COLO668 (cell line): ENCODE results near the gene MTCH2.
"Not testable (repeated sequence)": the region's sequence is repeated elsewhere in the genome, so short reads cannot be mapped to it uniquely, and the experiment has no call there.

Experiments
- DNase-seq: peaks from one replicate; lab custom pipeline; 2025; ENCODE audit not compliant: unreplicated experiment; lab: John Stamatoyannopoulos, UW

MTCH2 gene

DNA sequence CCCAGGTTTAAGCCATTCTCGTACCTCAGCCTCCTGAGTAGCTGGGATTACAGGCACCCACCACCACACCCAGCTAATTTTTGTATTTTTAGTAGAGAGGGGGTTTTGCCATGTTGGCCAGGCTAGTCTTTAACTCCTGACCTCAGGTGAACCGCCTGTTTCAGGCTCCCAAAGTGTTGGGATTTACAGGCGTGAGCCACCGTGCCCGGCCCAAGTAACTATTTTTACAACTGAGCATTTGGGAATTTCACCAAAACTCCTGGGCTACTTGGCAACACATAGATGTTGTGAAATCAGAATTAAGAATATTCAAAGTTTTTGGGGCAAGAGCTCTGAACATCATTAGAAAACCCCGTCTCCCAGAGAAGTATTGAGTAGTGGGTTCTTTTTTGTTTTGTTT is 1.9 kb downstream of the MTCH2 start:
- not testable (repeated sequence) for DNase-seq

DNA sequence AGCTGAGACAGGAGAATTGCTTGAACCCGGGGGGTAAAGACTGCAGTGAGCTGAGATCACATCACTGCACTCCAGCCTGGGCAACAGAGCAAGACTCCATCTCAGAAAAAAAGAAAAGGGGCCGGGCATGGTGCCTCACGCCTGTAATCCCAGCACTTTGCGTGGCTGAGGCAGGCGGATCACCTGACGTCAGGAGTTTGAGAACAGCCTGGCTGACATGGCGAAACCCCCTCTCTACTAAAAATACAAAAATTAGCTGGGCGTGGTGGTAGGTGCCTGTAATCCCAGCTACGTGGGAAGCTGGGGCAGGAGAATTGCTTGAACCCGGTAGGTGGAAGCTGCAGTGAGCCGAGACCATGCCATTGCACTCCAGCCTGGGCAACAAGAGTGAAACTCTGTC is 6.0 kb downstream of the MTCH2 start:
- DNase-seq: not testable (repeated sequence)

DNA sequence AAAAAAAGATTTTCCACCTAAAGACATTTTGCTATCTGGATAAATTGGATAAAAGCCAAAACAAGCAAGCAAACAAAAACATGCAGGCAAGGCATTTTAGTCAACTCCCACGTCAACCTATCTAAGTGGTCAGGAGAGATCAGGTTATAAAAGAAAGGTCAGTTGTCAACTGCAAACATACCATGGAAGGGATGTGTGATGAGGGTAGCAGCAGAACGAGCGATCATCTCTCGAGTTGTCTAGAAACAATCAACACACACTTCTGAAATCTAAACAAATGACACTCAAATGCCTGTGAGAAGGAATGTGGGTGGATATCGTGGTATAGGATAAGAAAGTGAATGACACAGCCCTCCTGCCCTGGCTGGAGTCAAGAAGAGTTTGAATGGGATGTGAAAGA is 10.9 kb downstream of the MTCH2 start:
- no peak for DNase-seq

DNA sequence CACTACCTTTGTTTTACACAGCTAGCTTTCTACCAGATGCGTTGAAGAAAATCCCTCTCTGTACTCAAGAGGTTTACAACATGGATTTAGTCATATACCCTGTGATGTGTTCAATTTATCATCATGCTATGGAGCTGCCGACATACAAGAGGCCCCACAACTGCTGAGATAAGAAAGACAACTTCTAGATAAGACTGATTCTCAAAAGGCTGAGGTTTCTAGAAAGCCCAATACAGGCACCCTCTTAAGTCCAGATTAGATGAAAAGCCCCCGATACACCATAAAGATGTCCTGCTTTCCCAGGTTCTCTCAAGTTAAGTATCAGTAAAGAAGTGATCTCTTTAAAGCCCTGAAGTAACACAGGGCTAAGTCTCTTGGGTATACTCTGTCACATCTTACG is 14.3 kb downstream of the MTCH2 start:
- no peak for DNase-seq

DNA sequence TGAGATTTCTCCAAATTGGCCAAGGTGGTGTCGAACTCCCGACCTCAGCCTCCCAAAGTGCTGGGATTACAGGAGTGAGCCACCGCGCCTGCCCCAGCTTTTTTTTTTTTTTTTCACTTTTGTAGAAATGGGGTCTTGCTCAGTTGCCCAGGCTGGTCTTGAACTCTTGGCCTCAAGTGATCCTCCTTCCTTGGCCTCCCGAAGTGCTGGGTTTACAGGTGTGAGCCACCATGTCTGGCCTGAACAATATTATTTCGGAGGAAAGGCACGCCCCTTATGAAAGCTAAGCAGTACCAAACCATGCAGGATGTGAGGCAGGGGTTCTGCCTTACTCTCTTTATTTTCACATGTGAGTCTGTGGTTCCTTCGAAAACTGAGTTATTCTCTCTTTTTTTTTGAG is 16.1 kb downstream of the MTCH2 start:
- no peak for DNase-seq

DNA sequence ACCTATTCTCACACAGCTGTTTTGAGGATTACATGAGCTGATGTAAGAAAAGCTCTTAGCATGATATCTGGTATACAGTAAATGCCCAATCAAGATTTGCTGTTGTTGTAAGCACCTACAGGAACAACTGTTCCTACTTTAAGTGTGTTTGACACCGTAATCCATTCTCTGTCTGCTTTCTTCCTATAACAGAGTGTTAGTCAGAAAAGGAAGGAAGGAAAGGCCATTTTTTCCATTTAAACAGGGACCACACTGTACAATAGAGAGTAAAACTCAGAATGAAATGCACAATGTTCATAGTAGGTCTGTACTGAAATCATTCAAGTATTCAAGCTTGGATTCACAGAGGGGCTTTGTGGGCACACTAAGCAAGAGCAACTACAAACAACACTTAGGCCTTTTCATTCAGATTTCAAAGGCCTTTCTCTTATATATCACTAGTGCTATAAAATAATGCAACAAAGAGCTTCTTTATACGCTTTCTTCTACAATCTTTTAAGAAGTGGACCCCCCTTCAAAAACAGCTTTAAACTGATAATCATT is 21.5 kb downstream of the MTCH2 start:
- no peak for DNase-seq

DNA sequence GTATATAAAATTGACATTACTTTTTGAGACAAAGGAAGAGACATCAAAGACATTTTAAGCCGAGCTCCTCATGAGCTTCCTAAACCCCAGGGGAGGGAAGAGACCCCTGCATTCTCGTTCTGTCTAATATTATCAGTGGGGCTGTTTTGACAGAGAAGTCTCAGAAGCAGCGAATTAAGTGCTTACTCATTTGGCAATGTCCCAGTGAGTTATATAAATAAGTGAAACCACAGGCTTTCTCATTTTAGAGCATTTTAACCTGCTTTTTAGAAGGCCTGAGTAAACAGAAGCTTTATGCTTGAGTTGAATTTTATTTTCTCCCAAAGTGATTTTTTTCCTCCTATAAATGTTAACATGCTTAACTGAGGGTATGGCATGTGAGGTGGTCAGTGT is 24.9 kb downstream of the MTCH2 start:
- DNase-seq: no peak

DNA sequence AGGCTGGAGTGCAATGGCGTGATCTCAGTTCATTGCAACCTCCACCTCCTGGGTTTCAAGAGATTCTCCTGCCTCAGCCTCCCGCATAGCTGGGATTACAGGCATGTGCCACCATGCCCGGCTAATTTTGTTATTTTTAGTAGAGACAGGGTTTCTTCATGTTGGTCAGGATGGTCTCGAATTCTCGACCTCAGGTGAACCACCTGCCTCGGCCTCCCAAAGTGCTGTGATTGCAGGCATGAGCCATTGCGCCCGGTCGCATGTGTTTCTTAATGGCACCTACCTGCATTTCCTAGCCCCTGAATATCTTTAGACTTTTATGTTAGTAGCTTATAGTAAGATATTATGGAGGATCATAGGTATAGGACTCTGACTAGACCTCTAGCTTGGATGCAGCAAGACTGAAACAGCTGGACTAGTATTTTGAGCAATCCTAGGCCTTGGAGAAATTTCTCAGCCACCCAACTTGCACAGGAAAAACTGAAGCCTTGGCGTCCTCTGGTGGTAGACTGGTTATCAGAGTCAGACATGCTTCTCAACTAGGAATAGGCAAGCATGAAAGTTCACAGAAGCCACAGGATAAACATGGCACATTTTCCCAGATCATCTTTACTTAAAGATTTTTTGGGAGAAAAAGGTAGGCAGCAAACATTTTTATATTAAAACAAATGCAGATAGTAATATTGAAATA is 25.5 kb downstream of the MTCH2 start:
- no peak for DNase-seq

DNA sequence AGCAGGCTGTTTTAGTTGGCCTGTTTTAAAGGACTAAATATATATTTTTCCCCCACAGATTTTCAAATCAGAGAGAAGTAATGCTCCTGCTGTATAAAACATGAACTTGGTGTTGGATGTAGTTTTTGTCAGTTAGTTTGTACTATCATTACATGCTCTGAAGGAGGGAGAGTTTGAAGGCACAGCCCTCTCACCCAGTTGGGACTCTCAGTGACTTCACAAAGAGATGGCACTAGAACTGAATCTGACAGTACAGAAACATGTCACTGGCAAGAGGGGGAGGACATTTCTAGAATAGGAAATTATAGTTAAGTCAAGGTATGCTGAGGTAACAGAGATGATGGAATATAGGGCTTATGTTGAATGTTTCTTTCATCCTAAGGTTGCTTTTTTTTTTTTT is 27.1 kb downstream of the MTCH2 start:
- DNase-seq: no peak

DNA sequence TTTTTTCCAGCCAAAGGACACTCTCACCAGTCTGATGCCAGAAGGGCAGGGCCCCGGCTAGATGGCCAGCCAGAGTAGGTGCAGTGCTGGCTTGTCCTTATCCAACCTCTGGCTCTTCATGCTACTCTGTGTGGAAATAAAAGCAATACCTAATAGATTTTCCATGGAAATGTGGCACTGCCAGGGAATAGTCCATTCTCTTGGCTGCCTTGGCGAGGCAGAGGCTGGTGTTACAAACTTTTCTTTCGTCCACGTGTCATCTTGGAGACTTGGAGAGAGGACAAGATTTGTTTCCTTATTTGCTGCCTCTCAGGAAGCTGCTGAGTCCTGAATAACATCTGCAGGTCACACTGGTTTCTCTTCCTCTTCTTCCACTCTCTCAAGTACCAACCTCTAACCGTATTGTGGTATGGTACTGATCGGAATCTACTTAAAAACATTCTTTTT is 31.0 kb downstream of the MTCH2 start:
- no peak for DNase-seq

DNA sequence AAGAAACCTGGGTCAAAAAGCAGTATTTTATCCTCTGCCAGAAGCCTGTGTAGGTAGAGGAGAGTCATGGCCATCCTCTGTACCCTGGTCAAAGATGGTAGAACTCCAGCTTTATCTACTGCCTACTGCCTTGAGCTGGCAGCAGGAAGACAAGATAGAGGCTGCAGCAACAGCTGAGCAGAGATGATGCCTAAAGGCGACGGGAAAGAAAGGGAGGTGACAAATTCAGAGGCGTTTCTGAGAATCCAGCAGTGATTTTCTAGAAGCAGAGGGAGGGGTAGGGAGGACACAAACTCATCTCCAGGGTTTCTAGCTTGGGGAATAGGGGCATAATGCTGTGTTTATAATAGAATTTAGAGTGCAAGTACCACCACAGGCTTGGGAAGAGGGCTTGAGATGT is 32.7 kb downstream of the MTCH2 start:
- no peak for DNase-seq

DNA sequence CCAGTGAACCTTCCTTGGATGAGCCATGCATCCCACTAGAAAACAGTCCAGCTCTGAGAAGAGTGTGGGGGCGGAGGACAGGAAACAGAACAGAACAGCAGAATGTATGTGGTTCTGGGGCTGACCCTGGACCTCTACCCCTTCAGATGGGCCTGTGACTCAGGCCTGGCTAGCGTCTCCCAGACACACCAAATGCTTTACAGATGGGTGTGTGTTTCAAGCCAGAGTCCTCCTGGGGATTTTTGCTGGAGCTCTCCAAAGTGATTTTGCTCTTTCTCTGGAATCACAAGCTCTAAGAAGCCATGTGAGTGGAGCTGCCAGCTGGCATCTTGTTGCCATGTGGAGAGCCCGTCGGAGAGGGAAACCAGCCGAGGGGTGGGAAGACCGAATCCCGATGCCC is 35.0 kb downstream of the MTCH2 start:
- no peak for DNase-seq

DNA sequence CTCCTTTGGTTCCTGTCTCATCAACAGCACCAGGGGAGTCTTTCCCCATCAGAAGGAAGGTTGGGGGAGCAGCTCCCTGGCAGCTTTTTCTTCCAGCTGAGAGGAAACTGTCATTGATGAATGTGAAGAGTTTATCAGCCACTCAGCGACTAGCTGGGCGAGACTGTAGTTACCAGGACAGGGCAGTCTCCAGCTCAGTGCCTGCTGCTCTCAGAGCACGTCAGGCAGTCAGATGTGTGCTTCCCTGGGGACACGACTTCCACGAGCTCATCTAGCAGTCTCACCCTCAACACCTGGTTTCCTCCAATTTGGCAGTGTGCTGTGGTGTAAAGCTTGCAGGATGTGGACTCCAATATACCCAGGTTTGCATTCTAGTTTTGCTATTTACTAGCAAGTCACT is 35.6 kb downstream of the MTCH2 start:
- no peak for DNase-seq

DNA sequence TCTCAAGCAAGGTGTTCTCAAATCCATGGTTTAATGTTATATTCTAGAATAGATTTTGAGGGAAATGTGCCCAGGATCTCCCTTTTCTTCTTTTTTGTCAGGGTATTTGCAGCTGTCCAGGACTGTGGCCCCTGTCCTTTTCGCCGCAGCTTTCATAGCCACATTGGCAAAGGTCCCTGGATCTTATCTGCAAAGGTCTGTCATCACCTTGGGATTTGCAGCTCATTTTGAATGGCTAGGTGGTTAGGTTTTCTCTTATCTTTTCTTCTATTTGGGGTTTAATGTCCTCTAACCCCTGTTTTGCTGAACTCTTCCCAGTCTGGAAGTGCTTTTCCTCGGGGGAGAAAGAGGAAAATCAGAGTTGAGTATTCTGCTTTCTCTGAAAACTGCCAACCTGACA is 36.4 kb downstream of the MTCH2 start:
- no peak for DNase-seq

DNA sequence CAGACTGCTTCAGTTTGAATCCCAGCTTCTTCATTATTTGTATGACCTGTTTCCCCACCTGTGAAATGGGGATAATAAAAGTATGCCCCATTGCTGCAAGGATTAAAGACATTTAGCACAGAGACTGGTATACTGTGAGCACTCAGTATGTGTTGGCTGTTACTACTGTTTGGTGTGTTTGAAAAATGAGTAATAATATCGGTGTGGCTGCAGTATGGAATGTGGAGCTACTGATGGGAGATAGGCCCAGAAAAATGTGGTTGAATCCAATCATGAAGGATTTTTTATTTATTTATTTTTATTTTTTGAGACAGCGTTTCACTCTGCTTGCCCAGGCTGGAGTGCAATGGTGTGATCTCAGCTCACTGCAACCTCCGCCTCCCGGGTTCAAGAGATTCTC is 39.1 kb downstream of the MTCH2 start:
- no peak for DNase-seq

DNA sequence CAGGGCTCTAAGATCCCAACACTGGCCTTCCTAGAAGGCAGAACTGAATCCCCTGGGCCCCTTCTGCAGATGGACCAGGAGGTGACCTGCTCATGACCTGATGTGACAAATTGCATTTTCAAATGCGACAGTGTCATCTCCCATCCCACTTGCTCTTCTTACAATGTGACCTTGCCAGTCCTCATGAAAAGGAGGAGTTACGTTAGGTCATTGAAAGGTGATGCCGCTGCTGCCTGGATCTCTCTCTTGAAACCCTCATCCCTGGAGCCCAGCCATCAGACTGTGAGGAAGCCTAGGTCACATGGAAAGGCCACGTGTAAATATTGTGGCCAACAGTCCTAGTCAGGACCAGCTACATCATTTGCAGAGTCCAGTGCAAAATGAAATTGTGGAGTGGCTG is 42.5 kb downstream of the MTCH2 start:
- no peak for DNase-seq

DNA sequence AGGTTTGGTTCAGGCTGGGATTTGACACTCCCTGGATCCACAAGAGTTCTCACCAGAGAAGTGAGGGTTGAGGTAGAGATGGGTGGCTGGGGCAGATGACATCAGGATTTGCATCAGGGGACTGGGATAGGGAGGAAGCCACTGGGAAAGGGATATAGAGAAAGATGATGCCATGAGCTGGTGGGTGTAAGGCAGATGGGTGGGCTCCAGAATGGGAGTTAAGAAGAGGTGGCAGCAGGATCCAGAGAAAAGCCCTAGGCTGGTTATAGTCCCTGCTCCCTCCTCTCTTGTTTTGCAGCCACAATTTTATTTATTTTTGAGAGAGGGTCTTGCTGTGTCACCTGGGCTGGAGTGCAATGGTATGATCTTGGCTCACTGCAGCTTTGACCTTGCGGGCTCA is 46.4 kb downstream of the MTCH2 start:
- DNase-seq: no peak

DNA sequence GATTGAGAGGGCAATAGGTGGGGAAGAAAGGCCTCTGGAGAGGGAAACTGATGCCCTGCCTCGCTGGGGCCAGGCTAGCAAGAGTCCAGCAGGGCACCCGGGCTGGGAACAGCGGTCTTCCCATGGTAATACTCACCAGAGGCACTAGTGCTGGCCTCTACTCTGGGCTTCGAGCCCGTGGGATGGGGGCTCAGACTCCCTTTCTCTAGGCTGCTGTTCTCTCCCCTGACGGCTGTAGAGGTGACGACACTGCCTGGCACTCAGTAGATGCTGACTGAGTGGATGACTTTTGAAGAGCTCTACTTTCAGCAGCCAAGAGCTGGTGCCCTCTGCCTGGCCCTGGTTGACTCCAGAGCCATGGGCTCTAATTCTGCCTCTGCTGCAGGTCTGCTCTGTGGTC is 47.3 kb downstream of the MTCH2 start:
- no peak for DNase-seq

DNA sequence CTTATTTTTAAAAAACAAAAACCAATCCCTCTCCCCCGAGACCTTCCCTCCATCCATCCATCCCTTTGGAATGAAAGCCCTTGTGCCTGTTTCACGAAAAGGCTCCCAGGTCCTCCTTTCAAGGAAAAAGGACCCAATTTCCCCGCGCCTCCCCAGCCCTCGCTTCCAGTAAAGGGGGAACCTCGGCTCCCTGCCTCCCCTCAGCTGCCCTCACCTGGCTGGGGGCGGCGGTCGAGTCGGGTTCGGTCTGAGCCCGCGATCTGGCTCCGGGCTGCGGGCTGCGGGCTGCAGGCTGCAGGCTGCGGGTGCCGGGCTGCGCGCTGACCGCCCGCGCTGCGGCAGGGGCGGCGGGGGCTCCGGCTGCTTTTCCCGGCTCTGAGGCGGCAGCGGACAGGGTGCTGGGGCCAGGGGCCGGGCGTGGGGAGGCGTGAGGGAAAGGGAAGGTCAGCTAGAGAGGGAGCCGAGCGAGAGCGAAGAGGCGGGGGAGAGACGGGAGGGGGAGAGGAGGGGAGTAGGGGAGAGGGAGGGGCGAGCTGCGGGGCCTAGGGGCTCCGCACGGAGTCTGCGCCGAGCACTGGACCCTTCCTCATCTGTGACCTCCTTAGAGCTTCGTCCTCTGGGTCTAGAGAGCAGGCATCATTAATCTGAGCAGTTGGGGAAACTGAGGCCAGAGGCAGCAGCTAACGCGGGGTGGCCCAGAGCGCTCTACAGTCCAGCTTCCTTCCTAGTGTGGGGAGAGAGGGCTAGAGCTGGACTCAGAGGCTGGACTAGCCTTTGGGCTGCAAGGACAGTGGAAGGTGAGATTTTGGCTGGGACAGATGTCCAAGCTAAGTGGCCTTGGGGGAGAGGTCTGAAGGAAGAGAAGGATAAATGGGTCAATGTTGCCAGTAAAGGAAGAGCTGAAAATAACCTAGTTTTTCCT is 48.2 kb downstream of the MTCH2 start, which contains the start of gene C1QTNF4:
C1QTNF4 (minus strand) TSS at position 478 of the 922 bp plus-strand sequence. CDS start 3,601 bp downstream, outside the sequence.
- no peak for DNase-seq

DNA sequence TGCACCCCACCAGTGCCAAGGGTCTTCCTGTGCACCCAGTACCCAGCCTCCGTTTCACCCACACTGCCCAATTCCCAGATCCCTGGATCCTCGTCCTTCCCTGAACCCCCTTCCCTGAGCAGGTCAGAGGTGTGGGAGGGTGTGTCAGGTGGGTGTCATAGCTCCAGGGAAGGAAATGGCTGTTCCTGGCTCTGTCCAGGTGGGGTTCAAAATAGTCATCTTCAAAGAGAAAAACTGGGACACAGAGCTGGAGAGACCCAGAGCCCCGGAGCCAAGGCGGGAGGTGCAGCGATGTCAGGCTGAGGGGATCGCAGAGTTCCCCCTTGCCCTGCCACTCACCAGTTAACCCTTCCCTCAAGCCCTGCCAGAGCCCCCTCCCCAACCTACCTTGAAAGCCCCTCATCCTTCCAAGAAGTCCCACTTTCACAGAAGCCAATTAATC is 48.8 kb downstream of the MTCH2 start:
- no peak for DNase-seq

DNA sequence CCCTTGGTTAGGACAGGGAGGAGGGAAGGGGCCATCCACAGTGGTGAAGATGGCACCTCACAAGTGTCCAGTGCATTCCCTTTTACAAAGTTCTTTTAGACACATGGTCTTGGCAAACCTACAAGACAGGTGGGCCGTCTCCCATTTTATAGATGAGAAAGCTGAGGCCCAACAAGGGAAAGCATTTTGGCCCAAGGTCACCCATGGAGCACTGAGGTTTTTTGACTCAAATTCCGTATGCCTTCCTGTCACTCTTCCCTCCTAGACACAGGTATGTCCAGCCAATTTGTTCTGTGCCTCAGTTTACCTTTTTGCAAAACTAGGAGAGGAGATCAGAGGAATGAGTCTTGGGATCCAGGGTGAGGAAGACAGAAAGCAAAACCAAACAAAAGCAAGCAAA is 49.4 kb downstream of the MTCH2 start:
- DNase-seq: no peak

DNA sequence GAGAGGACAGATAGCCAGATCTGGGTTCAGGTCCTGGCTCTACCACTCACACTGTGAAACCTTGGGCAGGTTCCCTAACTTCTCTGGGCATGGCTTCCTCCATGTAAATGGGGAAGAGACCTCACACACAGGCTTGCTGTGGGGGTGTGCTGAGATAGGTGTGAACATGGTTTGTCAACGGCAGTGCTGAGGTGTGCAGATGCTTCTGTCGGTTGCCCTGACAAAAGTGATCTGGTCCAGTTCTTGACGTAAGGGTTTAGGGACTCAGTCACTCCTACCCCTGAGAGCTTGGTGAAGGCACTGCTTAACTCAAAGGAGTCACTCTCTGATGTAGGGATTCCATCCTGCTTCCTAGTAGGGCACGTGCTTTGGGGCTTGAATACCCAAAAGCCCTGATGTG is 50.1 kb downstream of the MTCH2 start:
- no peak for DNase-seq
